Pancreas (tissue), 10 donors: ENCODE measurements around the gene ZNF536. TPM values are rescaled to one million over a fixed set of nuclear protein-coding genes. Genes with fewer than 3 reads are reported as not detected.

Source experiments
- ATAC-seq, 4 donors: fragments of 200-7000 bp; cut with Tn5 transposase; one replicate each; pipeline versions ENCODE4 v1.8.0 to v1.9.1; 2020; ENCODE audit warnings: mild to moderate bottlenecking in 4 of 4, moderate library complexity in 4 of 4
- DNase-seq, 6 donors: peaks; one replicate each; pipeline ENCODE4 v3.0.0-alpha.2; 2020
- FAIRE-seq: peaks from 2 replicates; lab custom pipeline; 2012; peaks lifted over from hg19 to GRCh38; lab: Jason Lieb, UNC
- H3K27ac ChIP-seq, 4 donors: fragments of 200-600 bp; sonication (generic); 1 replicate in 3 of 4; 2 replicates in 1 of 4; pipeline versions ENCODE4 v1.5.0 to v1.8.0; 2020
- H3K27me3 ChIP-seq, 4 donors: fragments of 200-600 bp; one replicate each; pipeline ENCODE4 v1.8.0; 2021
- H3K36me3 ChIP-seq, 3 donors: fragments of 200-600 bp; sonication (generic) in 1 of 3; one replicate each; pipeline versions ENCODE4 v1.5.0 to v1.8.0; 2020 to 2021
- H3K4me1 ChIP-seq, 3 donors: fragments of 200-600 bp; one replicate each; pipeline ENCODE4 v1.8.0; 2021
- H3K4me3 ChIP-seq, 4 donors: fragments of 200-600 bp; sonication (generic) in 2 of 4; one replicate each; pipeline versions ENCODE4 v1.5.0 to v1.8.0; 2020 to 2021
- H3K9me3 ChIP-seq, 4 donors: fragments of 200-600 bp; one replicate each; pipeline ENCODE4 v1.8.0; 2021
- WGBS, 2 donors: extraction: QIAGEN DNeasy Blood & Tissue Kit; methylation state at CpG; one replicate each; pipeline ENCODE4 v1.1.7; 2013; 5-methylcytosine and 5-hydroxymethylcytosine counted together
- intact Hi-C, 3 donors: fragments of 100-400 bp; cut with DNase I; formaldehyde crosslinking; loops; one replicate each; pipeline versions ENCODE4 v1.11.1 to v1.14.2; 2022
- polyA plus RNA-seq, 2 donors: library from polyadenylated mRNA; stranded (reverse); fragments of 200-250 nt; gene quantifications; one replicate each; pipeline ENCODE4 v1.2.3, GENCODE V29; 2013
- total RNA-seq, 6 donors: library from RNA; stranded (reverse); fragmentation: NEBNext Ultra II Directional in 4 of 6; extraction: Animal tissue kit (Norgen Biotek cat#: 25700) in 4 of 6; gene quantifications; one replicate each; pipeline versions ENCODE4 v1.2.1 to v1.2.4, GENCODE V29; 2021 to 2023
- TF ChIP-seq, protein P1 (sequence below), 4 donors: fragments of 200-600 bp; sonication (generic) in 3 of 4; IDR thresholded peaks; one replicate each; pipeline versions ENCODE4 v1.5.0 to v1.8.0; 2021; ENCODE audit warnings: antibody characterized with exemption in 4 of 4
- donor health status: healthy with polysubstance abuse.
- donor health status: DM: no; HTN: no; CAD: no; lungs with moderate emphysema.
- donor health status: DM: no; HTN: no; CAD: no.
- donor health status: control.
- donor health status: control.
- donor health status: Bipolar disorder and iron deficiency.
- donor health status: DM: yes; HTN: yes; CAD: no.
- donor health status: DM: no; HTN: no; CAD: no.
- donor health status: DM: no; HTN: no; CAD: no.
- donor health status: DM: yes; HTN: yes; CAD: no.

The ZNF536 gene
- total and polyA plus RNA-seq, 8 donors, result 0.06 to 1.7 (median 0.13) TPM

DNA sequence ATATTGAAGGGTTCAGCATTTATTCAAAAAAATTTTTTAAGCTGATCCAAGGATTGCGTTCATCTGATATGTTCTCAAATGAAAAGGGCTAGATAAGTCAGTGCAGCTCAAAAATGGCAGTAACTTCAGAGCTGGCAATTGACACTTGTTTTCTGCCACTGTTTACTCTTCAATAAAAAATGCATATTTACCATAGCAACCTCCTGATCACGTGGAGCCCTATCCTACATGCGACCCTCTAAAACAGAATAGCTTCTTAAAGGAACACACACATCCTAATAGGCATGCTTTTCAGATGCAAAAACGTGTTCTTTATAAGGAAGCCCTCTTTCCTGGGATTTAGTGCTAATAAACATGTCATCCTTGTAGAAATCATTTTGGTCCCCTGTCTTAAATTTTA lies 150.2 kb downstream of the ZNF536 start:
- Histone ChIP-seq H3K4me1 (no peaks in the 10 kb centered on the region), H3K36me3 (no peaks in the 10 kb centered on the region), H3K4me3 (no peak overlapping the region), H3K9me3 (no peaks in the 10 kb centered on the region), H3K27me3 (peaks cover 0 to 13% (median 0%) of the 10 kb centered on the region in 4 donors), H3K27ac (no peak overlapping the region)
- intact Hi-C loops, result no loop called here
- WGBS, 2 donors, result 24 to 27% methylated on average over 4 of the region's 4 CpGs
- DNase-seq (no peak), FAIRE-seq (no peak), ATAC-seq (no peak)
- TF ChIP-seq, protein P1, sequence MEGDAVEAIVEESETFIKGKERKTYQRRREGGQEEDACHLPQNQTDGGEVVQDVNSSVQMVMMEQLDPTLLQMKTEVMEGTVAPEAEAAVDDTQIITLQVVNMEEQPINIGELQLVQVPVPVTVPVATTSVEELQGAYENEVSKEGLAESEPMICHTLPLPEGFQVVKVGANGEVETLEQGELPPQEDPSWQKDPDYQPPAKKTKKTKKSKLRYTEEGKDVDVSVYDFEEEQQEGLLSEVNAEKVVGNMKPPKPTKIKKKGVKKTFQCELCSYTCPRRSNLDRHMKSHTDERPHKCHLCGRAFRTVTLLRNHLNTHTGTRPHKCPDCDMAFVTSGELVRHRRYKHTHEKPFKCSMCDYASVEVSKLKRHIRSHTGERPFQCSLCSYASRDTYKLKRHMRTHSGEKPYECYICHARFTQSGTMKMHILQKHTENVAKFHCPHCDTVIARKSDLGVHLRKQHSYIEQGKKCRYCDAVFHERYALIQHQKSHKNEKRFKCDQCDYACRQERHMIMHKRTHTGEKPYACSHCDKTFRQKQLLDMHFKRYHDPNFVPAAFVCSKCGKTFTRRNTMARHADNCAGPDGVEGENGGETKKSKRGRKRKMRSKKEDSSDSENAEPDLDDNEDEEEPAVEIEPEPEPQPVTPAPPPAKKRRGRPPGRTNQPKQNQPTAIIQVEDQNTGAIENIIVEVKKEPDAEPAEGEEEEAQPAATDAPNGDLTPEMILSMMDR (IDR thresholded peaks at IDR 0.05), result no peak

DNA sequence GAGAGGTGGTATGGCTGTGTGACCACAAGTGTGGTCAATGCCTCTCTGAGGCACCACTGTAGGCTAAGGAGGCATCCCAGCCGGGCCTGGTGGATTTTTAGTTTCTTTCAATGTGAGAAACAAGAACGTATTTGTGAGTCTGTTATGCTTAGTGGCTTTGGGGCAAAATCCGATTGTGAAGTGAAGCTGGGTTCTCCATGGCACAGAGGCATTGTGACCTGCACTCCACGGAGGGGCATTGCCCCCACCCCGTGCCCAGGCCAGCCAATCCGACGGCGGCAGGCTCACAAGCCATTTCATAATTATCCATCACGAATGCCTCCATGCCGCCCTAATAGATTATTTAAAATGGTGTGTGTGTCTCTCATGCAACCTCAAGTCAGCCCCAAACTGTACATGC lies 151.6 kb downstream of the ZNF536 start:
- no peak for DNase-seq
- Histone ChIP-seq H3K4me1 (no peaks in the 10 kb centered on the region), H3K9me3 (no peaks in the 10 kb centered on the region), H3K4me3 (no peak overlapping the region), H3K36me3 (no peaks in the 10 kb centered on the region), H3K27me3 (peaks cover 0 to 13% (median 0%) of the 10 kb centered on the region in 4 donors), H3K27ac (no peak overlapping the region)
- TF ChIP-seq, protein P1 (IDR thresholded peaks at IDR 0.05), result no peak
- no peak for ATAC-seq
- FAIRE-seq, result no peak
- 48 to 60% methylated on average over 10 of the region's 10 CpGs for WGBS, 2 donors
- intact Hi-C loops, result no loop called here

DNA sequence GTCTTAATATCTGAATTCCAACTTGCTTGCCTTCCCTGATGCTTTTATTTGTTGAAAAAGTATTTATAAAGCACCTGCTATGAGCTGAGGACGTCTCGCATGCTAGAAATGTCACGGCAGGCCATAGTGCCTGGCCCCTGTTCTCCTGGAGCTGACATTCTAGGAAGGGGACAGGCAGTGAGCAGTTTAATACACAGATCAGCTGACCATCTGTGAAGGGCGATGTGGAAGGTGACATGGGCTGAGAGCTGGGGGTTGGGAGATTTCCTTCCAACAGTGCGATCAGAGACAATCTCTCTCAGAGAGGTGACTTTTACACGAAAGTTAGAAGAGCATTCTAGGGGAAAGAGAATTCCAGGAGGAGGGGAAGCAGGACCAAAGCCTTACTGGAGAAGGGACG lies 153.2 kb downstream of the ZNF536 start:
- intact Hi-C loops, result no loop called here
- TF ChIP-seq, protein P1 (IDR thresholded peaks at IDR 0.05), result no peak
- no peak for ATAC-seq
- Histone ChIP-seq H3K27me3 (peaks cover 0 to 13% (median 0%) of the 10 kb centered on the region in 4 donors), H3K4me3 (no peak overlapping the region), H3K27ac (no peak overlapping the region), H3K4me1 (no peaks in the 10 kb centered on the region), H3K9me3 (no peaks in the 10 kb centered on the region), H3K36me3 (no peaks in the 10 kb centered on the region)
- WGBS, 2 donors, result 60 to 65% methylated on average over 7 of the region's 7 CpGs
- no peak for DNase-seq
- FAIRE-seq, result no peak

DNA sequence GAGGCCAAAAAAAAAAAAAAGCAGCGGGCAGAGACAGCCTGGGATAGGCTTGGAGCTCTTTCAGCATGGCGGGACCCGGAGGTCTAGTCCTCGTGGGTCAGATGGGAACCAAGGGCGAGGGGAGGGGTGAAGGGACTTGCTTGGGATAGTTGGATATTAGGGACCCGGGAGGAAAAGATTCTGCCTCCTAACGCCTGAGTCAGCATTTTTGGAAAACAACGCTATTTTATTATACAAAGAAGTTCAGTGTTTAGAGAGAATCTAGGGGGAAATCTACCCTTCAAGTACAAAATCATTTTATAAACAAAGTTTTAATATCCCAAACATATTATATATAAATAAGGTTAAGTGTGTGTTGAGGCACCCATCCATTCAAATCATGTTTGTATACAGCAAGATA lies 156.7 kb downstream of the ZNF536 start:
- H3K4me3 ChIP-seq, result no peak overlapping the region
- no peak overlapping the region for H3K27ac ChIP-seq
- 62 to 75% methylated on average over 8 of the region's 8 CpGs for WGBS, 2 donors
- no peaks in the 10 kb centered on the region for H3K36me3 ChIP-seq
- TF ChIP-seq, protein P1 (IDR thresholded peaks at IDR 0.05), result no peak
- H3K9me3 ChIP-seq, result no peaks in the 10 kb centered on the region
- ATAC-seq (no peak), DNase-seq (no peak), FAIRE-seq (no peak)
- intact Hi-C loops, result no loop called here
- H3K27me3 ChIP-seq, result peaks cover 0 to 13% (median 0%) of the 10 kb centered on the region in 4 donors
- H3K4me1 ChIP-seq, result no peaks in the 10 kb centered on the region

DNA sequence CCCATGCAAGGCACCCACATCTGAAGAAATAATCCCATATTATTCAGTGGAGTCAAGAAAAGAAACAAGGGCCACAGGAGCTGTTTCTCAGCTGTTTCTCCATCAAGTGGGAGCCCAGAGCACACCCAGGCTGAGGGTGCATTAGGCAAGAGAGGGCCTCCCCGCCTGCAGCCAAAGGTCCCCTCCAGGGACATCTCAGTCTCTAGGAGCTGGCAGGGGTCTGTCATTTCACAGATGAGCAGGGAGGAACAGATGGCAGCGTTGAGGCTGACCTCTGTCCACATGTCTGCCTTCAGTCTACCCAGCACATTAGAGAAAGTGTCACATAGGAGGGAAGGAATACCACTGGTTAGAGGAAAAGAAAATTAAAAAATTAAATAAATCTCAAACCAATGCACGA lies 157.7 kb downstream of the ZNF536 start:
- TF ChIP-seq, protein P1 (IDR thresholded peaks at IDR 0.05), result no peak
- Histone ChIP-seq H3K27ac (no peak overlapping the region), H3K36me3 (no peaks in the 10 kb centered on the region), H3K4me1 (no peaks in the 10 kb centered on the region), H3K4me3 (no peak overlapping the region), H3K27me3 (peaks cover 0 to 6% (median 0%) of the 10 kb centered on the region in 4 donors), H3K9me3 (no peaks in the 10 kb centered on the region)
- ATAC-seq (no peak), DNase-seq (no peak), FAIRE-seq (no peak)
- WGBS, 2 donors, result 60 to 73% methylated on average over 3 of the region's 3 CpGs
- intact Hi-C loops, result no loop called here
